Neural cell (in vitro differentiated cells): ENCODE data around the gene HIVEP3. TPM values are rescaled to one million over a fixed set of nuclear protein-coding genes. Genes with fewer than 3 reads are reported as not detected.

Experiments used
- H2AFZ ChIP-seq: fragments of 200-600, 300-800 bp; sonication (generic), shearing (Covaris generic); 2 replicates; pipeline ENCODE4 v1.6.0; 2014; ENCODE audit warnings: low read depth, mild to moderate bottlenecking, antibody characterized with exemption, low read length, moderate library complexity
- H3F3A ChIP-seq: fragments of 200-600 bp; shearing (Covaris generic); 2 replicates; pipeline ENCODE4 v1.6.1; 2016; ENCODE audit warnings: mild to moderate bottlenecking, moderate library complexity, mixed read lengths, antibody characterized with exemption, low read length; ENCODE audit not compliant: insufficient read depth, poor library complexity, severe bottlenecking
- H3K27ac ChIP-seq: fragments of 200-600, 300-800 bp; sonication (generic), shearing (Covaris generic); 2 replicates; pipeline ENCODE4 v1.5.1; 2014; ENCODE audit warnings: mild to moderate bottlenecking, low read length, moderate library complexity
- H3K27me3 ChIP-seq: fragments of 300-800, 200-600 bp; sonication (generic), shearing (Covaris generic); 2 replicates; pipeline ENCODE4 v1.6.0; 2014; ENCODE audit warnings: mild to moderate bottlenecking, low read depth, low read length, moderate library complexity; ENCODE audit not compliant: insufficient read depth
- H3K36me3 ChIP-seq: fragments of 300-800, 200-600 bp; sonication (generic), shearing (Covaris generic); 2 replicates; pipeline ENCODE4 v1.5.1; 2014; ENCODE audit warnings: mild to moderate bottlenecking, antibody characterized with exemption, low read length, moderate library complexity; ENCODE audit not compliant: insufficient read depth
- H3K4me2 ChIP-seq: fragments of 300-800, 200-600 bp; sonication (generic), shearing (Covaris generic); 2 replicates; pipeline ENCODE4 v1.6.0; 2014; ENCODE audit warnings: mild to moderate bottlenecking, low read length
- H3K4me3 ChIP-seq: fragments of 300-800, 200-600 bp; sonication (generic), shearing (Covaris generic); 2 replicates; pipeline ENCODE4 v1.5.1; 2014; ENCODE audit warnings: mild to moderate bottlenecking, low read length, moderate library complexity
- H3K79me2 ChIP-seq: fragments of 200-600 bp; shearing (Covaris generic); replicated peaks from 2 replicates; pipeline ENCODE4 v1.6.0; 2014; ENCODE audit warnings: mild to moderate bottlenecking, low read length, moderate library complexity; ENCODE audit not compliant: insufficient read depth
- H3K9ac ChIP-seq: fragments of 300-800, 200-600 bp; sonication (generic), shearing (Covaris generic); 2 replicates; pipeline ENCODE4 v1.6.1; 2016; ENCODE audit warnings: mild to moderate bottlenecking, low read length, mixed read lengths
- H3K9me2 ChIP-seq: fragments of 200-600 bp; shearing (Covaris generic); 2 replicates; pipeline ENCODE4 v1.6.1; 2016; ENCODE audit warnings: mild to moderate bottlenecking, low read length, mixed read lengths; ENCODE audit not compliant: insufficient read depth
- H3K9me3 ChIP-seq: fragments of 200-600, 300-800 bp; sonication (generic), shearing (Covaris generic); 2 replicates; pipeline ENCODE4 v1.6.1; 2016; ENCODE audit warnings: mild to moderate bottlenecking, mixed run types, low read length, moderate library complexity, mixed read lengths
- H4K20me1 ChIP-seq: fragments of 200-600 bp; shearing (Covaris generic); 2 replicates; pipeline ENCODE4 v1.6.1; 2016; ENCODE audit warnings: mild to moderate bottlenecking, mixed run types; ENCODE audit not compliant: insufficient read depth
- CTCF ChIP-seq: fragments of 450-650 bp; IDR thresholded peaks from 2 replicates; pipeline ENCODE4 v1.5.1; 2014; ENCODE audit warnings: antibody characterized with exemption, mild to moderate bottlenecking, moderate library complexity; ENCODE audit not compliant: poor library complexity, severe bottlenecking
- EP300 ChIP-seq: fragments of 450-650 bp; conservative IDR thresholded peaks from 2 replicates; pipeline ENCODE4 v1.6.1; 2014; ENCODE audit warnings: antibody characterized with exemption, mild to moderate bottlenecking, moderate library complexity; ENCODE audit not compliant: poor library complexity, severe bottlenecking
- EZH2 ChIP-seq: fragments of 200-600, 300-800 bp; shearing (Covaris generic), sonication (generic); IDR thresholded peaks from 2 replicates; pipeline ENCODE4 v1.6.1; 2014; ENCODE audit warnings: antibody characterized with exemption, low read length, borderline replicate concordance, mild to moderate bottlenecking; ENCODE audit not compliant: insufficient read depth, poor library complexity, severe bottlenecking
- MXI1 ChIP-seq: fragments of 450-650 bp; conservative IDR thresholded peaks from 2 replicates; pipeline ENCODE4 v1.6.1; 2014; ENCODE audit warnings: antibody characterized with exemption, mild to moderate bottlenecking; ENCODE audit not compliant: poor library complexity, severe bottlenecking
- POLR2AphosphoS5 ChIP-seq: IDR thresholded peaks from 2 replicates; pipeline ENCODE4 v1.6.1; 2012
- RAD21 ChIP-seq: fragments of 450-650 bp; conservative IDR thresholded peaks from 2 replicates; pipeline ENCODE4 v1.6.1; 2014; ENCODE audit warnings: antibody characterized with exemption, mild to moderate bottlenecking, moderate library complexity
- REST ChIP-seq: IDR thresholded peaks from 2 replicates; pipeline ENCODE4 v1.6.1; 2012; ENCODE audit warnings: borderline replicate concordance
- SMC3 ChIP-seq: fragments of 450-650 bp; conservative IDR thresholded peaks from 2 replicates; pipeline ENCODE4 v1.6.1; 2014; ENCODE audit warnings: antibody characterized with exemption, mild to moderate bottlenecking, moderate library complexity; ENCODE audit not compliant: poor library complexity
- TAF1 ChIP-seq: IDR thresholded peaks from 2 replicates; pipeline ENCODE4 v1.6.1; 2012; ENCODE audit warnings: low read depth
- polyA plus RNA-seq: library from polyadenylated mRNA; depleted of rRNA; stranded (reverse); fragments of >200 nt; gene quantifications from 2 replicates; pipeline ENCODE4 v1.2.3, GENCODE V29; 2014

HIVEP3 gene
- polyA plus RNA-seq, 1 donor from 2014 or later, result 2.6 TPM

- H3K9me2 ChIP-seq, result no peaks in the 10 kb centered on the region
- H4K20me1 ChIP-seq, result no peaks in the 10 kb centered on the region
- TF ChIP-seq SMC3 (no peak), REST (no peak), CTCF (no peak), POLR2AphosphoS5 (no peak), EP300 (no peak), MXI1 (no peak), EZH2 (no peak), RAD21 (no peak), TAF1 (no peak)
- H3K36me3 ChIP-seq, result no peaks in the 10 kb centered on the region
- no peaks in the 10 kb centered on the region for H3F3A ChIP-seq
- H3K9me3 ChIP-seq, result no peaks in the 10 kb centered on the region
- H3K27ac ChIP-seq, result no peak overlapping the region
- H3K79me2 ChIP-seq, result no peaks in the 10 kb centered on the region
- H2AFZ ChIP-seq, result no peak overlapping the region
- H3K4me3 ChIP-seq, result no peak overlapping the region
- H3K4me2 ChIP-seq, result no peak overlapping the region
- no peaks in the 10 kb centered on the region for H3K27me3 ChIP-seq
- H3K9ac ChIP-seq, result no peak overlapping the region
Measured at GRCh38 chr1:41513383-41513735, 405.4 kb downstream of the HIVEP3 start.

GRCh38 chr1:41512701-41513382 lies 405.9 kb downstream of the HIVEP3 start:
- Histone ChIP-seq H4K20me1 (no peaks in the 10 kb centered on the region), H3K27me3 (no peaks in the 10 kb centered on the region), H3K27ac (no peak overlapping the region), H3F3A (no peaks in the 10 kb centered on the region), H3K9ac (no peak overlapping the region), H3K4me3 (no peak overlapping the region), H3K36me3 (no peaks in the 10 kb centered on the region), H3K4me2 (no peak overlapping the region), H3K9me3 (no peaks in the 10 kb centered on the region), H3K79me2 (no peaks in the 10 kb centered on the region), H2AFZ (no peak overlapping the region), H3K9me2 (no peaks in the 10 kb centered on the region)
- TF ChIP-seq SMC3 (no peak), CTCF (no peak), POLR2AphosphoS5 (no peak), RAD21 (no peak)
